ENCODE data around the gene FOXQ1.
"Not testable (repeated sequence)": the region's sequence is repeated elsewhere in the genome, so short reads cannot be mapped to it uniquely, and the experiment has no call there.

Gene FOXQ1

GRCh38 chr6:1317302-1317815, 5.5 kb downstream of the FOXQ1 start:
- Mint-ChIP-seq H3K27ac (no peak overlapping the region), H3K9me3 (no peaks in the 10 kb centered on the region), H3K27me3 (peaks cover 42 to 52% of the 10 kb centered on the region in 2 donors), H3K36me3 (ENCODE audit: insufficient read depth) (no peaks in the 10 kb centered on the region), H3K4me3 (peak overlapping the region; percentile 23 to 57), H3K4me1 (ENCODE audit: low read depth in 2 of 2) (peaks cover 12 to 15% of the 10 kb centered on the region in 2 donors)
- no peak for ATAC-seq (replicated peaks)
- DNase-seq: no peak

GRCh38 chr6:1318036-1318435, 6.1 kb downstream of the FOXQ1 start:
- Mint-ChIP-seq H3K36me3 (ENCODE audit: insufficient read depth) (no peaks in the 10 kb centered on the region), H3K4me1 (ENCODE audit: low read depth in 2 of 2) (peaks cover 12 to 14% of the 10 kb centered on the region in 2 donors), H3K27me3 (peaks cover 46 to 53% of the 10 kb centered on the region in 2 donors), H3K9me3 (no peaks in the 10 kb centered on the region), H3K27ac (peak overlapping the region in 1 of 2 donors; percentile 63), H3K4me3 (peak overlapping the region; percentile 23 to 57)
- DNase-seq (no peak), ATAC-seq (replicated peaks) (no peak)

GRCh38 chr6:1318584-1318983, 6.7 kb downstream of the FOXQ1 start:
- H3K27me3 Mint-ChIP-seq: peaks cover 46 to 55% of the 10 kb centered on the region in 2 donors
- not testable (repeated sequence) for H3K36me3 Mint-ChIP-seq (ENCODE audit: insufficient read depth); H3K9me3 Mint-ChIP-seq; DNase-seq; ATAC-seq (replicated peaks); H3K27ac Mint-ChIP-seq; H3K4me3 Mint-ChIP-seq
- peaks cover 12 to 14% of the 10 kb centered on the region in 2 donors for H3K4me1 Mint-ChIP-seq (ENCODE audit: low read depth in 2 of 2)

GRCh38 chr6:1321738-1322137, 9.8 kb downstream of the FOXQ1 start:
- DNase-seq: no peak
- Mint-ChIP-seq H3K27me3 (peaks cover 48 to 56% of the 10 kb centered on the region in 2 donors), H3K9me3 (no peaks in the 10 kb centered on the region), H3K4me1 (ENCODE audit: low read depth in 2 of 2) (peaks cover 0 to 2% of the 10 kb centered on the region in 2 donors), H3K36me3 (ENCODE audit: insufficient read depth) (peaks cover 3% of the 10 kb centered on the region), H3K4me3 (no peak overlapping the region), H3K27ac (no peak overlapping the region)
- no peak for ATAC-seq (replicated peaks)

- H3K4me1 Mint-ChIP-seq (ENCODE audit: low read depth in 2 of 2): peaks cover 0 to 2% of the 10 kb centered on the region in 2 donors
- ATAC-seq (replicated peaks) (no peak), DNase-seq (no peak)
- H3K4me3 Mint-ChIP-seq: no peak overlapping the region
- peaks cover 3% of the 10 kb centered on the region for H3K36me3 Mint-ChIP-seq (ENCODE audit: insufficient read depth)
- peaks cover 52 to 61% of the 10 kb centered on the region in 2 donors for H3K27me3 Mint-ChIP-seq
- no peaks in the 10 kb centered on the region for H3K9me3 Mint-ChIP-seq
- H3K27ac Mint-ChIP-seq: no peak overlapping the region
Observed at GRCh38 chr6:1322156-1322555, 10.3 kb downstream of the FOXQ1 start.

- H3K27ac Mint-ChIP-seq: no peak overlapping the region
- DNase-seq (no peak), ATAC-seq (replicated peaks) (no peak)
- H3K4me3 Mint-ChIP-seq: no peak overlapping the region
- peaks cover 0 to 2% of the 10 kb centered on the region in 2 donors for H3K4me1 Mint-ChIP-seq (ENCODE audit: low read depth in 2 of 2)
- H3K36me3 Mint-ChIP-seq (ENCODE audit: insufficient read depth): peaks cover 3% of the 10 kb centered on the region
- H3K27me3 Mint-ChIP-seq: peaks cover 58 to 64% of the 10 kb centered on the region in 2 donors
- no peaks in the 10 kb centered on the region for H3K9me3 Mint-ChIP-seq
Observed at GRCh38 chr6:1322696-1323219, 10.9 kb downstream of the FOXQ1 start.

GRCh38 chr6:1324936-1325335, 13.0 kb downstream of the FOXQ1 start:
- peaks cover 3% of the 10 kb centered on the region for H3K36me3 Mint-ChIP-seq (ENCODE audit: insufficient read depth)
- H3K4me1 Mint-ChIP-seq (ENCODE audit: low read depth in 2 of 2): no peaks in the 10 kb centered on the region
- H3K4me3 Mint-ChIP-seq: no peak overlapping the region
- no peaks in the 10 kb centered on the region for H3K9me3 Mint-ChIP-seq
- DNase-seq (no peak), ATAC-seq (replicated peaks) (no peak)
- H3K27me3 Mint-ChIP-seq: peaks cover 65 to 76% of the 10 kb centered on the region in 2 donors
- H3K27ac Mint-ChIP-seq: no peak overlapping the region

- H3K4me1 Mint-ChIP-seq (ENCODE audit: low read depth in 2 of 2): no peaks in the 10 kb centered on the region
- no peak overlapping the region for H3K27ac Mint-ChIP-seq
- H3K27me3 Mint-ChIP-seq: peaks cover 65 to 83% of the 10 kb centered on the region in 2 donors
- peaks cover 3% of the 10 kb centered on the region for H3K36me3 Mint-ChIP-seq (ENCODE audit: insufficient read depth)
- no peak for ATAC-seq (replicated peaks)
- DNase-seq: no peak
- peaks cover 0 to 5% of the 10 kb centered on the region in 2 donors for H3K9me3 Mint-ChIP-seq
- no peak overlapping the region for H3K4me3 Mint-ChIP-seq
Observed at GRCh38 chr6:1325461-1326309, 13.8 kb downstream of the FOXQ1 start.

GRCh38 chr6:1326535-1327121, 14.7 kb downstream of the FOXQ1 start:
- Mint-ChIP-seq H3K27me3 (peaks cover 65 to 87% of the 10 kb centered on the region in 2 donors), H3K4me3 (no peak overlapping the region), H3K4me1 (ENCODE audit: low read depth in 2 of 2) (no peaks in the 10 kb centered on the region), H3K9me3 (peaks cover 0 to 5% of the 10 kb centered on the region in 2 donors), H3K36me3 (ENCODE audit: insufficient read depth) (peaks cover 3% of the 10 kb centered on the region), H3K27ac (no peak overlapping the region)
- ATAC-seq (replicated peaks) (no peak), DNase-seq (no peak)

GRCh38 chr6:1327630-1328029, 15.7 kb downstream of the FOXQ1 start:
- ATAC-seq (replicated peaks): no peak
- H3K36me3 Mint-ChIP-seq (ENCODE audit: insufficient read depth): peaks cover 3% of the 10 kb centered on the region
- H3K4me1 Mint-ChIP-seq (ENCODE audit: low read depth in 2 of 2): no peaks in the 10 kb centered on the region
- DNase-seq: no peak
- peaks cover 0 to 5% of the 10 kb centered on the region in 2 donors for H3K9me3 Mint-ChIP-seq
- H3K27ac Mint-ChIP-seq: no peak overlapping the region
- peaks cover 59 to 87% of the 10 kb centered on the region in 2 donors for H3K27me3 Mint-ChIP-seq
- no peak overlapping the region for H3K4me3 Mint-ChIP-seq

GRCh38 chr6:1328129-1328800, 16.4 kb downstream of the FOXQ1 start:
- H3K27ac Mint-ChIP-seq: no peak overlapping the region
- DNase-seq (no peak), ATAC-seq (replicated peaks) (no peak)
- H3K9me3 Mint-ChIP-seq: peaks cover 0 to 5% of the 10 kb centered on the region in 2 donors
- peaks cover 3% of the 10 kb centered on the region for H3K36me3 Mint-ChIP-seq (ENCODE audit: insufficient read depth)
- no peaks in the 10 kb centered on the region for H3K4me1 Mint-ChIP-seq (ENCODE audit: low read depth in 2 of 2)
- H3K27me3 Mint-ChIP-seq: peaks cover 61 to 91% of the 10 kb centered on the region in 2 donors
- H3K4me3 Mint-ChIP-seq: no peak overlapping the region

GRCh38 chr6:1329708-1330107, 17.8 kb downstream of the FOXQ1 start:
- ATAC-seq (replicated peaks) (no peak), DNase-seq (no peak)
- H3K27ac Mint-ChIP-seq: no peak overlapping the region
- H3K36me3 Mint-ChIP-seq (ENCODE audit: insufficient read depth): peaks cover 2% of the 10 kb centered on the region
- H3K27me3 Mint-ChIP-seq: peaks cover 55 to 92% of the 10 kb centered on the region in 2 donors
- H3K4me3 Mint-ChIP-seq: no peak overlapping the region
- H3K4me1 Mint-ChIP-seq (ENCODE audit: low read depth in 2 of 2): no peaks in the 10 kb centered on the region
- peaks cover 0 to 5% of the 10 kb centered on the region in 2 donors for H3K9me3 Mint-ChIP-seq

- no peak for DNase-seq
- H3K27me3 Mint-ChIP-seq: peaks cover 47 to 80% of the 10 kb centered on the region in 2 donors
- ATAC-seq (replicated peaks): no peak
- peaks cover 0 to 5% of the 10 kb centered on the region in 2 donors for H3K9me3 Mint-ChIP-seq
- no peak overlapping the region for H3K4me3 Mint-ChIP-seq
- peaks cover 2% of the 10 kb centered on the region for H3K36me3 Mint-ChIP-seq (ENCODE audit: insufficient read depth)
- H3K27ac Mint-ChIP-seq: no peak overlapping the region
- H3K4me1 Mint-ChIP-seq (ENCODE audit: low read depth in 2 of 2): no peaks in the 10 kb centered on the region
Observed at GRCh38 chr6:1334684-1335083, 22.8 kb downstream of the FOXQ1 start.
